Peyer's patch (tissue), 4 donors: ENCODE data around the gene POFUT1.

Source experiments
- CTCF ChIP-seq, 6 experiments: fragments of 450-650 bp in 4 of 6; fragments of 200-600 bp in 2 of 6; sonication (generic) in 1 of 6; IDR thresholded peaks; one replicate each; pipeline ENCODE4 v1.5.1; 2017 to 2019; ENCODE audit warnings: antibody characterized with exemption in 6 of 6, mild to moderate bottlenecking in 3 of 6, moderate library complexity in 1 of 6
- POLR2A ChIP-seq, 2 donors: fragments of 450-650 bp; IDR thresholded peaks; one replicate each; pipeline ENCODE4 v1.5.1; 2017; ENCODE audit warnings: antibody characterized with exemption in 2 of 2, mild to moderate bottlenecking in 2 of 2, moderate library complexity in 2 of 2

- TF ChIP-seq CTCF (IDR thresholded peaks at IDR 0.05) (no peak), POLR2A (IDR thresholded peaks at IDR 0.05) (no peak)
Measured at GRCh38 chr20:32244959-32245358, 37.3 kb downstream of the POFUT1 start.
